ENCODE results near the gene NTRK2.

DNA sequence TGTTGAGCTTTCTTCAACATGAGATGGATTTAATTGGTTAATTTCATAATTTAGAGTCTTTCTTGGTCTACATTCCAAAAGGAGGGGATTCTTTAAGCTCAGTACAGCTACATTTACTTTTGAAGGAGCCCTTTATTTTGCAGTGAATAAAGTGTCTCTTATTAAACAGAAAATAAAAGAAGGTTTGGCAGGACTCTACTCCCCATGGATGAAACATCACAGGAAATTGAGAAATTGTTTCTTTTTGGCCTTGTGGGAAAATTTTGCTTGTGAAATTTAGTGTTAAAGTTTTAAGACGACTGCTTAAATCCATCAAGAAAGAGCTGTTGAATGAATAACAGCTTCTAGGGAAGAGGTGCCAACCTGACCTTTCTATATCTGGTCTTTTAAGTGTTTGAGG is 187.7 kb downstream of the NTRK2 start:
- TF ChIP-seq, protein P1, sequence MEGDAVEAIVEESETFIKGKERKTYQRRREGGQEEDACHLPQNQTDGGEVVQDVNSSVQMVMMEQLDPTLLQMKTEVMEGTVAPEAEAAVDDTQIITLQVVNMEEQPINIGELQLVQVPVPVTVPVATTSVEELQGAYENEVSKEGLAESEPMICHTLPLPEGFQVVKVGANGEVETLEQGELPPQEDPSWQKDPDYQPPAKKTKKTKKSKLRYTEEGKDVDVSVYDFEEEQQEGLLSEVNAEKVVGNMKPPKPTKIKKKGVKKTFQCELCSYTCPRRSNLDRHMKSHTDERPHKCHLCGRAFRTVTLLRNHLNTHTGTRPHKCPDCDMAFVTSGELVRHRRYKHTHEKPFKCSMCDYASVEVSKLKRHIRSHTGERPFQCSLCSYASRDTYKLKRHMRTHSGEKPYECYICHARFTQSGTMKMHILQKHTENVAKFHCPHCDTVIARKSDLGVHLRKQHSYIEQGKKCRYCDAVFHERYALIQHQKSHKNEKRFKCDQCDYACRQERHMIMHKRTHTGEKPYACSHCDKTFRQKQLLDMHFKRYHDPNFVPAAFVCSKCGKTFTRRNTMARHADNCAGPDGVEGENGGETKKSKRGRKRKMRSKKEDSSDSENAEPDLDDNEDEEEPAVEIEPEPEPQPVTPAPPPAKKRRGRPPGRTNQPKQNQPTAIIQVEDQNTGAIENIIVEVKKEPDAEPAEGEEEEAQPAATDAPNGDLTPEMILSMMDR (IDR thresholded peaks at IDR 0.05; ENCODE audit: insufficient read depth, low read depth, low read length), result no peak
- no peak for TF ChIP-seq EZH2 (IDR thresholded peaks at IDR 0.05; ENCODE audit: insufficient read depth, low read length)
